CD4-positive, alpha-beta T cell (primary cell): ENCODE data around the gene ABR. TPM values are rescaled to one million over a fixed set of nuclear protein-coding genes. Genes with fewer than 3 reads are reported as not detected.
"Not testable (repeated sequence)": the region's sequence is repeated elsewhere in the genome, so short reads cannot be mapped to it uniquely, and the experiment has no call there.

Experiments
- ATAC-seq: fragments of 200-7000 bp; cut with Tn5 transposase; one replicate; pipeline ENCODE4 v1.10.0; 2022; ENCODE audit warnings: mild to moderate bottlenecking; ENCODE audit not compliant: poor library complexity
- CTCF ChIA-PET: fragments of 350-600 bp; sonication (Branson Sonifier 250); formaldehyde crosslinking; loops from one replicate; lab custom pipeline; 2021; ENCODE audit warnings: antibody characterized with exemption, inconsistent platforms; lab: Charles Lee
- POLR2A ChIA-PET: fragments of 350-600 bp; sonication (Branson Sonifier 250); formaldehyde crosslinking; loops from one replicate; lab custom pipeline; 2021; ENCODE audit warnings: antibody characterized with exemption, inconsistent platforms; lab: Charles Lee
- DNase-seq, 14 experiments: peaks; one replicate each; pipeline ENCODE4 v3.0.0-alpha.2; 2013 to 2020; ENCODE audit warnings: mixed read lengths in 2 of 14
- H3K27ac ChIP-seq, 2 donors: one replicate each; pipeline versions ENCODE4 v1.5.1 to v1.7.0; 2013; ENCODE audit warnings: low read length in 2 of 2, low read depth in 1 of 2, mild to moderate bottlenecking in 1 of 2
- H3K27me3 ChIP-seq, 2 experiments: 1 replicate in 1 of 2; 2 replicates in 1 of 2; pipeline versions ENCODE4 v1.6.1 to v1.7.0; 2013; ENCODE audit warnings: low read length in 2 of 2, control low read depth in 1 of 2, mild to moderate bottlenecking in 1 of 2, moderate library complexity in 1 of 2; ENCODE audit not compliant: insufficient read depth in 2 of 2, control insufficient read depth in 1 of 2
- H3K36me3 ChIP-seq: one replicate; pipeline ENCODE4 v1.6.1; 2013; ENCODE audit warnings: low read length, control low read depth; ENCODE audit not compliant: insufficient read depth
- H3K4me1 ChIP-seq: one replicate; pipeline ENCODE4 v1.6.1; 2013; ENCODE audit warnings: low read length, control low read depth; ENCODE audit not compliant: insufficient read depth
- H3K4me3 ChIP-seq: one replicate; pipeline ENCODE4 v1.5.1; 2013; ENCODE audit warnings: mild to moderate bottlenecking, low read length, moderate library complexity
- H3K9me3 ChIP-seq, 2 experiments: 1 replicate in 1 of 2; 2 replicates in 1 of 2; pipeline versions ENCODE4 v1.6.1 to v1.7.0; 2013; ENCODE audit warnings: low read length in 2 of 2, mild to moderate bottlenecking in 2 of 2, control low read depth in 1 of 2, moderate library complexity in 1 of 2; ENCODE audit not compliant: control insufficient read depth in 1 of 2, insufficient read depth in 1 of 2
- H3K27ac Mint-ChIP-seq: one replicate; pipeline ENCODE4 v1.8.0; 2020; ENCODE audit warnings: mixed read lengths
- H3K27me3 Mint-ChIP-seq: one replicate; pipeline ENCODE4 v1.8.0; 2021; ENCODE audit warnings: mixed read lengths
- H3K36me3 Mint-ChIP-seq: one replicate; pipeline ENCODE4 v1.8.0; 2021; ENCODE audit warnings: low read depth, mixed read lengths
- H3K4me1 Mint-ChIP-seq: one replicate; pipeline ENCODE4 v1.8.0; 2021; ENCODE audit warnings: low read depth, mixed read lengths
- H3K4me3 Mint-ChIP-seq: one replicate; pipeline ENCODE4 v1.8.0; 2020; ENCODE audit warnings: mild to moderate bottlenecking, mixed read lengths
- H3K9me3 Mint-ChIP-seq: one replicate; pipeline ENCODE4 v1.8.0; 2020; ENCODE audit warnings: mixed read lengths
- CTCF ChIP-seq: fragments of 200-600 bp; IDR thresholded peaks from one replicate; pipeline ENCODE4 v1.8.0; 2022; ENCODE audit warnings: antibody characterized with exemption, mild to moderate bottlenecking
- intact Hi-C, 2 experiments: fragments of 100-400 bp; cut with DNase I in 1 of 2; cut with micrococcal nuclease in 1 of 2; formaldehyde crosslinking; loops; one replicate each; pipeline versions ENCODE4 v1.15.1 to v1.9.0; 2023 to 2025; cut with DNase I, micrococcal nuclease
- total RNA-seq, 174 experiments: library from RNA in 2 of 174; stranded (reverse) in 2 of 174; gene quantifications; one replicate each; pipeline ENCODE4 v1.2.3 and lab custom pipeline; 2021 to 2026

The ABR gene
- total RNA-seq, 2 experiments from 2014 or later: 72.4 to 74.8 TPM

- intact Hi-C loops: no loop called here
- CTCF ChIA-PET: no interaction called here
- DNase-seq (no peak), ATAC-seq (no peak)
- H3K36me3 ChIP-seq: peaks cover 39% of the 10 kb centered on the region
- POLR2A ChIA-PET: no interaction called here
- Mint-ChIP-seq H3K4me1 (no peaks in the 10 kb centered on the region), H3K27me3 (no peaks in the 10 kb centered on the region), H3K4me3 (no peak overlapping the region), H3K9me3 (no peaks in the 10 kb centered on the region), H3K27ac (no peak overlapping the region), H3K36me3 (peaks cover 40% of the 10 kb centered on the region)
- no peak overlapping the region for H3K4me3 ChIP-seq
- TF ChIP-seq CTCF: no peak
- no peaks in the 10 kb centered on the region for H3K9me3 ChIP-seq
- no peaks in the 10 kb centered on the region for H3K4me1 ChIP-seq
- H3K27ac ChIP-seq: no peak overlapping the region
- H3K27me3 ChIP-seq: no peaks in the 10 kb centered on the region
Measured at GRCh38 chr17:1047177-1047878, 132.5 kb downstream of the ABR start.

- Histone ChIP-seq H3K4me3 (no peak overlapping the region), H3K4me1 (no peaks in the 10 kb centered on the region), H3K9me3 (no peaks in the 10 kb centered on the region), H3K36me3 (peaks cover 43% of the 10 kb centered on the region), H3K27me3 (no peaks in the 10 kb centered on the region), H3K27ac (no peak overlapping the region)
- H3K27ac Mint-ChIP-seq: no peak overlapping the region
- TF ChIP-seq CTCF: no peak
- ATAC-seq (no peak), DNase-seq (no peak)
- CTCF ChIA-PET: no interaction called here
- no peaks in the 10 kb centered on the region for H3K9me3 Mint-ChIP-seq
- POLR2A ChIA-PET: no interaction called here
- no peak overlapping the region for H3K4me3 Mint-ChIP-seq
- no peaks in the 10 kb centered on the region for H3K27me3 Mint-ChIP-seq
- H3K36me3 Mint-ChIP-seq: peaks cover 48% of the 10 kb centered on the region
- no peaks in the 10 kb centered on the region for H3K4me1 Mint-ChIP-seq
- intact Hi-C loops: no loop called here
Measured at GRCh38 chr17:1045456-1045855, 134.3 kb downstream of the ABR start.

GRCh38 chr17:1044387-1045009 is 135.3 kb downstream of the ABR start:
- H3K36me3 ChIP-seq: peaks cover 39% of the 10 kb centered on the region
- H3K4me1 ChIP-seq, H3K4me3 ChIP-seq, H3K27ac ChIP-seq, H3K9me3 ChIP-seq, DNase-seq, H3K4me1 Mint-ChIP-seq, H3K4me3 Mint-ChIP-seq, H3K9me3 Mint-ChIP-seq, POLR2A ChIA-PET, H3K27me3 ChIP-seq, intact Hi-C loops, H3K27me3 Mint-ChIP-seq, CTCF ChIA-PET, ATAC-seq, H3K27ac Mint-ChIP-seq: not testable (repeated sequence)
- peaks cover 42% of the 10 kb centered on the region for H3K36me3 Mint-ChIP-seq
